ENCODE measurements around the gene MCC. TPM values are rescaled to one million over a fixed set of nuclear protein-coding genes. Genes with fewer than 3 reads are reported as not detected.

MCC gene
- polyA plus RNA-seq, 2 of the 4 experiments (the other 2 are of a cell fraction) = 0.09 to 0.10 TPM

GRCh38 chr5:113054899-113055298 is 433.4 kb downstream of the MCC start:
- Histone ChIP-seq H3K4me1 (no peaks in the 10 kb centered on the region), H3K27ac (no peak overlapping the region), H3K4me2 (no peak overlapping the region), H3K9me3 (no peaks in the 10 kb centered on the region), H3K4me3 (no peak overlapping the region)
- FAIRE-seq (no peak), ATAC-seq (no peak), DNase-seq (ENCODE audit: low read depth in 1 of 2, low spot score in 1 of 2) (no peak)
- POLR2A ChIA-PET = no interaction called here
- TF ChIP-seq HEYL (CRISPR knock-in tag; IDR thresholded peaks at IDR 0.05) (no peak), GATA3 (IDR thresholded peaks at IDR 0.05; ENCODE audit: borderline replicate concordance) (no peak), BCL3 (IDR thresholded peaks at IDR 0.05) (no peak), JUNB (IDR thresholded peaks at IDR 0.05) (no peak), FOSB (CRISPR knock-in tag; IDR thresholded peaks at IDR 0.05) (no peak), HOXB5 (CRISPR knock-in tag; IDR thresholded peaks at IDR 0.05) (no peak), EP300 (IDR thresholded peaks at IDR 0.05) (no peak), CHD2 (IDR thresholded peaks at IDR 0.05; ENCODE audit: low read length, partially characterized antibody) (no peak)
- 82% methylated on average over 11 of the region's 11 CpGs for WGBS (ENCODE audit: missing lambda C conversion rate)
- CTCF ChIA-PET = no interaction called here

GRCh38 chr5:113053511-113053995 is 434.7 kb downstream of the MCC start:
- 74% methylated on average over 9 of the region's 9 CpGs for WGBS (ENCODE audit: missing lambda C conversion rate)
- CTCF ChIA-PET = no interaction called here
- Histone ChIP-seq H3K4me2 (no peak overlapping the region), H3K27ac (no peak overlapping the region), H3K9me3 (no peaks in the 10 kb centered on the region), H3K4me1 (no peaks in the 10 kb centered on the region), H3K4me3 (no peak overlapping the region)
- no peak for FAIRE-seq
- DNase-seq (ENCODE audit: low read depth in 1 of 2, low spot score in 1 of 2) = no peak
- TF ChIP-seq CEBPB (IDR thresholded peaks at IDR 0.05) = no peak
- no peak for TF ChIP-seq CHD4 (IDR thresholded peaks at IDR 0.05; ENCODE audit: borderline replicate concordance)
- no peak for TF ChIP-seq HOXB5 (CRISPR knock-in tag; IDR thresholded peaks at IDR 0.05)
- no peak for TF ChIP-seq KDM1A (IDR thresholded peaks at IDR 0.05; ENCODE audit: low read depth)
- TF ChIP-seq BHLHE40 (IDR thresholded peaks at IDR 0.05; ENCODE audit: low read depth, low read length) = no peak
- TF ChIP-seq CHD2 (IDR thresholded peaks at IDR 0.05; ENCODE audit: low read length, partially characterized antibody) = no peak
- TF ChIP-seq RARB (CRISPR knock-in tag; IDR thresholded peaks at IDR 0.05) = no peak
- TF ChIP-seq REST (IDR thresholded peaks at IDR 0.05) = no peak
- TF ChIP-seq EHF (CRISPR knock-in tag; IDR thresholded peaks at IDR 0.05) = no peak
- TF ChIP-seq BCL3 (IDR thresholded peaks at IDR 0.05) = no peak
- no peak for TF ChIP-seq HES2 (IDR thresholded peaks at IDR 0.05)
- no peak for ATAC-seq
- POLR2A ChIA-PET = no interaction called here

All from A549 (cell line).